HepG2 (cell line): ENCODE measurements around the gene PTMA. TPM values are rescaled to one million over a fixed set of nuclear protein-coding genes. Genes with fewer than 3 reads are reported as not detected.

ENCODE experiments used
- DPF2 ChIP-seq: sonication (generic); formaldehyde crosslinking; IDR thresholded peaks from 2 replicates; pipeline ENCODE4 v1.4.0; 2020; ENCODE audit warnings: mild to moderate bottlenecking, low read depth, missing genetic modification reagents, borderline replicate concordance
- EED ChIP-seq: sonication (generic); formaldehyde crosslinking; IDR thresholded peaks from 2 replicates; pipeline ENCODE4 v1.5.0; 2020; ENCODE audit warnings: mild to moderate bottlenecking, missing genetic modification reagents
- ETV5 ChIP-seq: IDR thresholded peaks from 2 replicates; pipeline ENCODE4 v1.6.1; 2018; ENCODE audit warnings: missing biosample characterization, missing genetic modification reagents, inconsistent platforms, borderline replicate concordance
- FOXC1 ChIP-seq: sonication (generic); formaldehyde crosslinking; IDR thresholded peaks from 2 replicates; pipeline ENCODE4 v1.8.0; 2022; ENCODE audit warnings: mild to moderate bottlenecking, missing genetic modification reagents, borderline replicate concordance
- HDAC1 ChIP-seq: sonication (generic); formaldehyde crosslinking; IDR thresholded peaks from 2 replicates; pipeline ENCODE4 v1.5.1; 2020; ENCODE audit warnings: mild to moderate bottlenecking, missing genetic modification reagents
- HES4 ChIP-seq: sonication (generic); formaldehyde crosslinking; IDR thresholded peaks from 2 replicates; pipeline ENCODE4 v1.9.0; 2021; ENCODE audit warnings: mild to moderate bottlenecking, missing genetic modification reagents, borderline replicate concordance
- KDM5B ChIP-seq: sonication (generic); formaldehyde crosslinking; IDR thresholded peaks from 2 replicates; pipeline ENCODE4 v1.4.0; 2020; ENCODE audit warnings: missing genetic modification reagents, mild to moderate bottlenecking, borderline replicate concordance
- MAFG ChIP-seq: sonication (generic); formaldehyde crosslinking; IDR thresholded peaks from 2 replicates; pipeline ENCODE4 v1.5.1; 2020; ENCODE audit warnings: mild to moderate bottlenecking, missing genetic modification reagents
- MIER2 ChIP-seq: IDR thresholded peaks from 2 replicates; pipeline ENCODE4 v1.6.1; 2016; ENCODE audit warnings: missing biosample characterization, missing genetic modification reagents
- PHB2 ChIP-seq: fragments of 450-650 bp; IDR thresholded peaks from 2 replicates; pipeline ENCODE4 v1.6.1; 2018; ENCODE audit not compliant: partially characterized antibody
- RCOR2 ChIP-seq: IDR thresholded peaks from 2 replicates; pipeline ENCODE4 v1.6.1; 2016; ENCODE audit warnings: missing biosample characterization, missing genetic modification reagents
- SAFB2 ChIP-seq: sonication (generic); formaldehyde crosslinking; IDR thresholded peaks from 2 replicates; pipeline ENCODE4 v1.5.1; 2020; ENCODE audit warnings: missing genetic modification reagents, low read depth, mild to moderate bottlenecking, borderline replicate concordance
- TEAD3 ChIP-seq: optimal IDR thresholded peaks from 2 replicates; pipeline ENCODE3; 2016; ENCODE audit warnings: borderline replicate concordance
- TP53 ChIP-seq: sonication (generic); formaldehyde crosslinking; conservative IDR thresholded peaks from 2 replicates; pipeline ENCODE4 v1.4.0; 2020; ENCODE audit warnings: missing genetic modification reagents
- U2AF1 ChIP-seq: fragments of 200-400 bp; formaldehyde crosslinking; optimal IDR thresholded peaks from 2 replicates; pipeline ENCODE3; 2017; ENCODE audit warnings: mild to moderate bottlenecking, low read depth, low read length
- ZC3H4 ChIP-seq: sonication (generic); formaldehyde crosslinking; IDR thresholded peaks from 2 replicates; pipeline ENCODE4 v1.4.0; 2020; ENCODE audit warnings: missing genetic modification reagents, borderline replicate concordance
- ZFYVE20 ChIP-seq: sonication (generic); formaldehyde crosslinking; IDR thresholded peaks from 2 replicates; pipeline ENCODE4 v1.8.0; 2023; ENCODE audit warnings: low read depth, mild to moderate bottlenecking, moderate library complexity, missing genetic modification reagents, borderline replicate concordance
- ZNF17 ChIP-seq: sonication (generic); formaldehyde crosslinking; IDR thresholded peaks from 2 replicates; pipeline ENCODE4 v1.5.0; 2020; ENCODE audit warnings: mild to moderate bottlenecking, missing genetic modification reagents
- ZNF224 ChIP-seq: sonication (generic); formaldehyde crosslinking; IDR thresholded peaks from 2 replicates; pipeline ENCODE4 v1.5.0; 2020; ENCODE audit warnings: mild to moderate bottlenecking, missing genetic modification reagents
- ZNF337 ChIP-seq: sonication (generic); formaldehyde crosslinking; IDR thresholded peaks from 2 replicates; pipeline ENCODE4 v1.5.1; 2020; ENCODE audit warnings: missing genetic modification reagents, low read depth, mild to moderate bottlenecking, borderline replicate concordance
- ZNF460 ChIP-seq: sonication (generic); formaldehyde crosslinking; IDR thresholded peaks from 2 replicates; pipeline ENCODE4 v1.5.1; 2020; ENCODE audit warnings: missing genetic modification reagents, mild to moderate bottlenecking, borderline replicate concordance
- ZNF558 ChIP-seq: sonication (generic); formaldehyde crosslinking; IDR thresholded peaks from 2 replicates; pipeline ENCODE4 v1.9.0; 2022; ENCODE audit warnings: mild to moderate bottlenecking, missing genetic modification reagents, borderline replicate concordance
- ZNF782 ChIP-seq: sonication (generic); formaldehyde crosslinking; IDR thresholded peaks from 2 replicates; pipeline ENCODE4 v1.4.0; 2020; ENCODE audit warnings: missing genetic modification reagents, mild to moderate bottlenecking, borderline replicate concordance
- ZNF839 ChIP-seq: sonication (generic); formaldehyde crosslinking; IDR thresholded peaks from 2 replicates; pipeline ENCODE4 v1.4.0; 2020; ENCODE audit warnings: missing genetic modification reagents, mild to moderate bottlenecking, borderline replicate concordance
- ZNF878 ChIP-seq: sonication (generic); formaldehyde crosslinking; IDR thresholded peaks from 2 replicates; pipeline ENCODE4 v1.8.1; 2023; ENCODE audit warnings: mild to moderate bottlenecking, missing genetic modification reagents, moderate library complexity
- ZNF879 ChIP-seq: sonication (generic); formaldehyde crosslinking; IDR thresholded peaks from 2 replicates; pipeline ENCODE4 v1.8.1; 2023; ENCODE audit warnings: missing genetic modification reagents
- ZSCAN29 ChIP-seq: sonication (generic); formaldehyde crosslinking; conservative IDR thresholded peaks from 2 replicates; pipeline ENCODE4 v1.4.0; 2020; ENCODE audit warnings: mild to moderate bottlenecking, missing genetic modification reagents
- polyA plus RNA-seq, 8 experiments: library from polyadenylated mRNA; depleted of rRNA in 3 of 8; stranded (reverse) in 7 of 8; unstranded in 1 of 8; fragments of >200 nt; fragmentation: Illumina TruSeq in 4 of 8; extraction: Trizol in 4 of 8; gene quantifications; 2 replicates each; pipeline versions ENCODE4 v1.2.1 to v1.2.3, GENCODE V29; 2011 to 2016; ENCODE audit warnings: low read depth in 4 of 8, missing spikeins in 1 of 8, mixed read lengths in 1 of 8; ENCODE audit not compliant: insufficient read depth in 1 of 8
- total RNA-seq, 5 experiments: library from RNA; depleted of rRNA; stranded (reverse); fragments of >200 nt; fragmentation: Illumina TruSeq; extraction: Trizol; gene quantifications; 2 replicates each; pipeline ENCODE4 v1.2.3, GENCODE V29; 2016; ENCODE audit warnings: low read depth in 1 of 5
- TF ChIP-seq, protein P1 (sequence below): IDR thresholded peaks from 2 replicates; pipeline ENCODE4 v1.6.1; 2016; ENCODE audit warnings: missing biosample characterization, missing genetic modification reagents, low read depth
- TF ChIP-seq, protein P2 (sequence below): sonication (generic); formaldehyde crosslinking; IDR thresholded peaks from 2 replicates; pipeline ENCODE4 v1.5.0; 2020; ENCODE audit warnings: missing genetic modification reagents, mild to moderate bottlenecking, borderline replicate concordance
- TF ChIP-seq, protein P3 (sequence below): IDR thresholded peaks from 2 replicates; pipeline ENCODE4 v1.6.1; 2016; ENCODE audit warnings: mild to moderate bottlenecking, missing biosample characterization, missing genetic modification reagents
- TF ChIP-seq, protein P4 (sequence below): sonication (generic); formaldehyde crosslinking; IDR thresholded peaks from 2 replicates; pipeline ENCODE4 v1.5.0; 2020; ENCODE audit warnings: missing genetic modification reagents

PTMA gene
- total and polyA plus RNA-seq, 2 of the 13 experiments (the other 11 are each of a cell fraction or from before 2014, with no cell fraction given) = 190 to 1,086 TPM

GRCh38 chr2:231707625-231707926 lies 749 bp upstream of the PTMA start (continued):
- TF ChIP-seq ZNF839 (0 out of 2 replicates have a peak, but pooled peaks have one; percentile 25), DPF2 (no peak), HDAC1 (CRISPR knock-in tag) (no peak), U2AF1 (no peak), MIER2 (CRISPR knock-in tag) (no peak), ZNF337 (CRISPR knock-in tag) (no peak), ZNF558 (no peak), ZFYVE20 (CRISPR knock-in tag) (peak; percentile 63; the same call in 1 of the 2 replicates), KDM5B (CRISPR knock-in tag) (no peak), PHB2 (no peak), FOXC1 (no peak), ZNF879 (CRISPR knock-in tag) (peak; percentile 65; the same call in 1 of the 2 replicates), ZNF782 (CRISPR knock-in tag) (no peak), ZNF878 (CRISPR knock-in tag) (no peak), ZNF224 (CRISPR knock-in tag) (no peak), HES4 (CRISPR knock-in tag) (no peak), ETV5 (CRISPR knock-in tag) (no peak), ZNF460 (no peak), TEAD3 (no peak), EED (CRISPR knock-in tag) (no peak), TP53 (CRISPR knock-in tag) (no peak), MAFG (no peak), RCOR2 (CRISPR knock-in tag) (no peak), ZNF17 (CRISPR knock-in tag) (no peak), ZC3H4 (CRISPR knock-in tag) (0 out of 2 replicates have a peak, but pooled peaks have one; percentile 30), SAFB2 (no peak), ZSCAN29 (no peak)
- TF ChIP-seq, protein P1, sequence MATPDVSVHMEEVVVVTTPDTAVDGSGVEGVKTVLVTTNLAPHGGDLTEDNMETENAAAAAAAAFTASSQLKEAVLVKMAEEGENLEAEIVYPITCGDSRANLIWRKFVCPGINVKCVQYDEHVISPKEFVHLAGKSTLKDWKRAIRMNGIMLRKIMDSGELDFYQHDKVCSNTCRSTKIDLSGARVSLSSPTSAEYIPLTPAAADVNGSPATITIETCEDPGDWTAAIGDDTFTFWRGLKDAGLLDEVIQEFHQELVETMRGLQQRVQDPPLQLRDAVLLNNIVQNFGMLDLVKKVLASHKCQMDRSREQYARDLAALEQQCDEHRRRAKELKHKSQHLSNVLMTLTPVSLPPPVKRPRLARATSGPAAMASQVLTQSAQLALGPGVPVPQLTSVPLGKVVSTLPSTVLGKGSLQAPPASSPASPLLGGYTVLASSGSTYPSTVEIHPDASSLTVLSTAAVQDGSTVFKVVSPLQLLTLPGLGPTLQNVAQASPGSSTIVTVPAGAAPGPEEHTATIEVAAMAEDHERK (CRISPR knock-in tag) = no peak
- TF ChIP-seq, protein P2, sequence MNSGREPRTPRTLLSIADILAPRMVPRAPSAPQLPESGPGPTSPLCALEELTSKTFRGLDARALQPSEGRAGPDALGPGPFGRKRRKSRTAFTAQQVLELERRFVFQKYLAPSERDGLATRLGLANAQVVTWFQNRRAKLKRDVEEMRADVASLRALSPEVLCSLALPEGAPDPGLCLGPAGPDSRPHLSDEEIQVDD (CRISPR knock-in tag) = peak; percentile 35; the same call in 1 of the 2 replicates
- TF ChIP-seq, protein P3, sequence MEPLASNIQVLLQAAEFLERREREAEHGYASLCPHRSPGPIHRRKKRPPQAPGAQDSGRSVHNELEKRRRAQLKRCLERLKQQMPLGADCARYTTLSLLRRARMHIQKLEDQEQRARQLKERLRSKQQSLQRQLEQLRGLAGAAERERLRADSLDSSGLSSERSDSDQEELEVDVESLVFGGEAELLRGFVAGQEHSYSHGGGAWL (CRISPR knock-in tag) = no peak
- TF ChIP-seq, protein P4, sequence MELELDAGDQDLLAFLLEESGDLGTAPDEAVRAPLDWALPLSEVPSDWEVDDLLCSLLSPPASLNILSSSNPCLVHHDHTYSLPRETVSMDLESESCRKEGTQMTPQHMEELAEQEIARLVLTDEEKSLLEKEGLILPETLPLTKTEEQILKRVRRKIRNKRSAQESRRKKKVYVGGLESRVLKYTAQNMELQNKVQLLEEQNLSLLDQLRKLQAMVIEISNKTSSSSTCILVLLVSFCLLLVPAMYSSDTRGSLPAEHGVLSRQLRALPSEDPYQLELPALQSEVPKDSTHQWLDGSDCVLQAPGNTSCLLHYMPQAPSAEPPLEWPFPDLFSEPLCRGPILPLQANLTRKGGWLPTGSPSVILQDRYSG (CRISPR knock-in tag) = no peak
